Neural progenitor cell (in vitro differentiated cells): Measurements from ENCODE around the gene AXIN2.

ENCODE experiments used
- CTCF ChIP-seq: fragments of 200-600 bp; sonication (generic); IDR thresholded peaks from 2 replicates; pipeline ENCODE4 v1.5.1; 2017; ENCODE audit warnings: antibody characterized with exemption, mild to moderate bottlenecking
- EZH2 ChIP-seq: fragments of 200-600 bp; sonication (generic); IDR thresholded peaks from 2 replicates; pipeline ENCODE4 v1.6.1; 2017; ENCODE audit warnings: antibody characterized with exemption, mild to moderate bottlenecking, moderate library complexity

DNA sequence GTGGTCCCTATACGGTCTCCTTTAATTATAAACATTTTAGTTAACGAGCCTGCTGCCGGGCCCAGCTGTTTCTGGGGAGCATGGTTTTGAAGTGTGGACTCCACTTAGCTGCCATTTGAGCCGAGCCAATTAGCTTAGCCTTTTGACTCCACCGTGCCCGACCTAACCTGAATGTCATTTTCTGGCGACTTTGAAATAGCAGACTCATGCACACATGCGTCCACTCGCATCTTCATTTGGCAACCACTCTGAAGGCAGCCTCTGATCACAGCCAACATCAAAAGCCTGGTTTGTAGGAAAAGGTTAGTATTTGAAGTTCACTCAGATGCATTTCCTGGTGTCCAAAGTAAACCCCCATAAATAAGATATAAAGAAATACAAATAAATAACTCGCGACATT lies 16.8 kb downstream of the AXIN2 start:
- TF ChIP-seq CTCF (no peak), EZH2 (no peak)
